PC-9 (cell line): ENCODE data around the gene ULK1.

Experiments used
- EZH2 ChIP-seq: fragments of 200-600 bp; sonication (generic); IDR thresholded peaks from 2 replicates; pipeline ENCODE4 v1.8.0; 2017; ENCODE audit warnings: antibody characterized with exemption, low read depth
- TF ChIP-seq, protein P1 (sequence below): fragments of 200-600 bp; sonication (generic); conservative IDR thresholded peaks from 2 replicates; pipeline ENCODE4 v1.6.1; 2017; ENCODE audit warnings: mixed run types, antibody characterized with exemption, mild to moderate bottlenecking, moderate library complexity

- TF ChIP-seq, protein P1, sequence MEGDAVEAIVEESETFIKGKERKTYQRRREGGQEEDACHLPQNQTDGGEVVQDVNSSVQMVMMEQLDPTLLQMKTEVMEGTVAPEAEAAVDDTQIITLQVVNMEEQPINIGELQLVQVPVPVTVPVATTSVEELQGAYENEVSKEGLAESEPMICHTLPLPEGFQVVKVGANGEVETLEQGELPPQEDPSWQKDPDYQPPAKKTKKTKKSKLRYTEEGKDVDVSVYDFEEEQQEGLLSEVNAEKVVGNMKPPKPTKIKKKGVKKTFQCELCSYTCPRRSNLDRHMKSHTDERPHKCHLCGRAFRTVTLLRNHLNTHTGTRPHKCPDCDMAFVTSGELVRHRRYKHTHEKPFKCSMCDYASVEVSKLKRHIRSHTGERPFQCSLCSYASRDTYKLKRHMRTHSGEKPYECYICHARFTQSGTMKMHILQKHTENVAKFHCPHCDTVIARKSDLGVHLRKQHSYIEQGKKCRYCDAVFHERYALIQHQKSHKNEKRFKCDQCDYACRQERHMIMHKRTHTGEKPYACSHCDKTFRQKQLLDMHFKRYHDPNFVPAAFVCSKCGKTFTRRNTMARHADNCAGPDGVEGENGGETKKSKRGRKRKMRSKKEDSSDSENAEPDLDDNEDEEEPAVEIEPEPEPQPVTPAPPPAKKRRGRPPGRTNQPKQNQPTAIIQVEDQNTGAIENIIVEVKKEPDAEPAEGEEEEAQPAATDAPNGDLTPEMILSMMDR, result no peak
- TF ChIP-seq EZH2, result no peak
Observed at GRCh38 chr12:131915000-131915689, 20.7 kb downstream of the ULK1 start.
